ENCODE measurements around the gene RUVBL1. TPM values are rescaled to one million over a fixed set of nuclear protein-coding genes. Genes with fewer than 3 reads are reported as not detected.

Gene RUVBL1
- polyA plus RNA-seq, 1 donor (not counting 4 experiments of a cell fraction or from before 2014, with no cell fraction given), result 94.8 TPM

DNA sequence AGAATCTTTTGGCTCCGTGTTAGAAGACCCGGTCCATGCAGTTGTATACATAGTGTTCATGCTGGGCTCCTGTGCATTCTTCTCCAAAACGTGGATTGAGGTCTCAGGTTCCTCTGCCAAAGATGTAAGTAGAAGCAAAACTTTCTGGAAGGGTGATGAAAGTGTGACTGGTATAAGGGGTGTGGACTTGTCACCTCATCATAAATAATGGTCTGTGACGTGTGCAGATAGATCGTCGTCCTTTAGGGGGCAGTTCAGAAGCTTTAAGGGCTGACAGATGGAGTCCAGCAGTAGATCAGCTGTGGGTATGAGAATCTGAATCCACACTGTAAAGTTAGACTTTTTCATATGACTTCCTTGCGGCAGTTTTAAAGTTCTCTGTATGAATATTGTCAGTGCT lies 56.1 kb downstream of the RUVBL1 start:
- H3K79me2 ChIP-seq (ENCODE audit: control insufficient read depth, insufficient read depth, low read length), result peaks cover 59% of the 10 kb centered on the region
- DNase-seq (ENCODE audit: low read depth, low spot score) (no peak), FAIRE-seq (no peak)
- H3K9me3 ChIP-seq (ENCODE audit: control insufficient read depth, low read depth, low read length), result no peaks in the 10 kb centered on the region
- no peak overlapping the region for H3K9ac ChIP-seq (ENCODE audit: control insufficient read depth, extremely low read depth, insufficient read depth, low read length)
- H3K9me1 ChIP-seq (ENCODE audit: control insufficient read depth, extremely low read depth, insufficient read depth, low read length), result peaks cover 5% of the 10 kb centered on the region
- no peak overlapping the region for H2AFZ ChIP-seq (ENCODE audit: control insufficient read depth, low read length)
- TF ChIP-seq, protein P1, sequence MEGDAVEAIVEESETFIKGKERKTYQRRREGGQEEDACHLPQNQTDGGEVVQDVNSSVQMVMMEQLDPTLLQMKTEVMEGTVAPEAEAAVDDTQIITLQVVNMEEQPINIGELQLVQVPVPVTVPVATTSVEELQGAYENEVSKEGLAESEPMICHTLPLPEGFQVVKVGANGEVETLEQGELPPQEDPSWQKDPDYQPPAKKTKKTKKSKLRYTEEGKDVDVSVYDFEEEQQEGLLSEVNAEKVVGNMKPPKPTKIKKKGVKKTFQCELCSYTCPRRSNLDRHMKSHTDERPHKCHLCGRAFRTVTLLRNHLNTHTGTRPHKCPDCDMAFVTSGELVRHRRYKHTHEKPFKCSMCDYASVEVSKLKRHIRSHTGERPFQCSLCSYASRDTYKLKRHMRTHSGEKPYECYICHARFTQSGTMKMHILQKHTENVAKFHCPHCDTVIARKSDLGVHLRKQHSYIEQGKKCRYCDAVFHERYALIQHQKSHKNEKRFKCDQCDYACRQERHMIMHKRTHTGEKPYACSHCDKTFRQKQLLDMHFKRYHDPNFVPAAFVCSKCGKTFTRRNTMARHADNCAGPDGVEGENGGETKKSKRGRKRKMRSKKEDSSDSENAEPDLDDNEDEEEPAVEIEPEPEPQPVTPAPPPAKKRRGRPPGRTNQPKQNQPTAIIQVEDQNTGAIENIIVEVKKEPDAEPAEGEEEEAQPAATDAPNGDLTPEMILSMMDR (optimal IDR thresholded peaks at IDR 0.05 in 1 of 3, IDR thresholded peaks at IDR 0.05 in 1 of 3, conservative IDR thresholded peaks at IDR 0.05 in 1 of 3; ENCODE audit: extremely low read depth in 1 of 3, insufficient read depth in 2 of 3, low read length in 3 of 3), result no peak
- TF ChIP-seq EZH2 (IDR thresholded peaks at IDR 0.05; ENCODE audit: low read length), result no peak
- H3K4me3 ChIP-seq (ENCODE audit: control insufficient read depth in 2 of 3, extremely low read depth in 1 of 3, insufficient read depth in 2 of 3, low read depth in 1 of 3, low read length in 3 of 3), result no peak overlapping the region
- peaks cover 8% of the 10 kb centered on the region for H3K4me1 ChIP-seq (ENCODE audit: control insufficient read depth, extremely low read depth, insufficient read depth, low read length)
- no peak overlapping the region for H3K27ac ChIP-seq (ENCODE audit: control insufficient read depth, insufficient read depth, low read length)
- no peaks in the 10 kb centered on the region for H3K27me3 ChIP-seq (ENCODE audit: control insufficient read depth, extremely low read depth, insufficient read depth, low read length)
- dilution Hi-C loops (cut with MboI; ENCODE audit: extremely low pct_ligation_motif_present, low sequenced_read_pairs), result no loop called here
- peaks cover 67 to 75% of the 10 kb centered on the region in 2 experiments for H3K36me3 ChIP-seq (ENCODE audit: control insufficient read depth in 2 of 2, extremely low read depth in 1 of 2, insufficient read depth in 2 of 2, low read length in 2 of 2)
- peaks cover 27% of the 10 kb centered on the region for H4K20me1 ChIP-seq (ENCODE audit: control insufficient read depth, extremely low read depth, insufficient read depth, low read length)
- H3K4me2 ChIP-seq (ENCODE audit: control insufficient read depth, extremely low read depth, insufficient read depth, low read depth, low read length), result no peak overlapping the region

DNA sequence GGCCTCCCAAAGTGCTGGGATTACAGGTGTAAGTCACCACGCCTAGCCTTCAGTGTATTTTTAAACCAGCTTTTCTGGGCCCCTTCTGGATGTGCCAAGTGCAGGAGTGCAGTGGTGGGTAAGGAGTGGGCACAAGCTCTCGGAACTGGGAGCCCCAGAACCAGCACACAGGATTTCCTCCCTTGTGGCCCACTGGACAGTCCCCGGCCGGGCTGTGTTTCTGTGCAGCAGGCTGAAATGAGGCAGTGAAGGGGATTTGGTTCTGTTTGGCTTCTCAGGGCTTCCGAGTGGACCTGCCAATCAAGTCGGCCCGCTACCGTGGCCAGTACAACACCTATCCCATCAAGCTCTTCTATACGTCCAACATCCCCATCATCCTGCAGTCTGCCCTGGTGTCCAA lies 56.9 kb downstream of the RUVBL1 start:
- Histone ChIP-seq H4K20me1 (ENCODE audit: control insufficient read depth, extremely low read depth, insufficient read depth, low read length) (peaks cover 29% of the 10 kb centered on the region), H3K27me3 (ENCODE audit: control insufficient read depth, extremely low read depth, insufficient read depth, low read length) (no peaks in the 10 kb centered on the region), H3K4me1 (ENCODE audit: control insufficient read depth, extremely low read depth, insufficient read depth, low read length) (peaks cover 10% of the 10 kb centered on the region), H3K9me1 (ENCODE audit: control insufficient read depth, extremely low read depth, insufficient read depth, low read length) (peaks cover 2% of the 10 kb centered on the region), H2AFZ (ENCODE audit: control insufficient read depth, low read length) (no peak overlapping the region), H3K4me2 (ENCODE audit: control insufficient read depth, extremely low read depth, insufficient read depth, low read depth, low read length) (no peak overlapping the region), H3K27ac (ENCODE audit: control insufficient read depth, insufficient read depth, low read length) (no peak overlapping the region), H3K4me3 (ENCODE audit: control insufficient read depth in 2 of 3, extremely low read depth in 1 of 3, insufficient read depth in 2 of 3, low read depth in 1 of 3, low read length in 3 of 3) (no peak overlapping the region), H3K36me3 (ENCODE audit: control insufficient read depth in 2 of 2, extremely low read depth in 1 of 2, insufficient read depth in 2 of 2, low read length in 2 of 2) (peaks cover 70 to 78% of the 10 kb centered on the region in 2 experiments), H3K9me3 (ENCODE audit: control insufficient read depth, low read depth, low read length) (no peaks in the 10 kb centered on the region), H3K9ac (ENCODE audit: control insufficient read depth, extremely low read depth, insufficient read depth, low read length) (no peak overlapping the region), H3K79me2 (ENCODE audit: control insufficient read depth, insufficient read depth, low read length) (peaks cover 60% of the 10 kb centered on the region)
- FAIRE-seq (no peak), DNase-seq (ENCODE audit: low read depth, low spot score) (no peak)
- TF ChIP-seq EZH2 (IDR thresholded peaks at IDR 0.05; ENCODE audit: low read length), result no peak
- TF ChIP-seq, protein P1 (optimal IDR thresholded peaks at IDR 0.05 in 1 of 3, IDR thresholded peaks at IDR 0.05 in 1 of 3, conservative IDR thresholded peaks at IDR 0.05 in 1 of 3; ENCODE audit: extremely low read depth in 1 of 3, insufficient read depth in 2 of 3, low read length in 3 of 3), result no peak
- dilution Hi-C loops (cut with MboI; ENCODE audit: extremely low pct_ligation_motif_present, low sequenced_read_pairs), result no loop called here
